Left renal cortex interstitium (tissue), 4 donors: ENCODE measurements around the gene MOBP. TPM values are rescaled to one million over a fixed set of nuclear protein-coding genes. Genes with fewer than 3 reads are reported as not detected.

Experiments
- DNase-seq, 4 donors: peaks; one replicate each; pipeline ENCODE4 v3.0.0-alpha.2; 2013; ENCODE audit warnings: low read depth in 4 of 4, low spot score in 2 of 4, missing footprints in 1 of 4
- polyA plus RNA-seq, 4 donors: library from polyadenylated mRNA; unstranded; fragments of 120-200 nt; gene quantifications; one replicate each; pipeline ENCODE4 v1.2.1, GENCODE V29; 2013; ENCODE audit not compliant: insufficient read length in 4 of 4

Gene MOBP
- polyA plus RNA-seq, 4 donors = 0.17 to 0.96 (median 0.20) TPM; not detected in 1

GRCh38 chr3:39491733-39492350 is 24.4 kb downstream of the MOBP start:
- DNase-seq = no peak

GRCh38 chr3:39494781-39495180 is 27.3 kb downstream of the MOBP start:
- no peak for DNase-seq

GRCh38 chr3:39497753-39498152 is 30.3 kb downstream of the MOBP start:
- DNase-seq = no peak

GRCh38 chr3:39499651-39500273 is 32.3 kb downstream of the MOBP start:
- no peak for DNase-seq

- DNase-seq = no peak
Observed at GRCh38 chr3:39501059-39501458, 33.6 kb downstream of the MOBP start.

GRCh38 chr3:39501968-39502837 is 34.7 kb downstream of the MOBP start:
- peak in 1 of 4 donors; percentile 6 for DNase-seq

- no peak for DNase-seq
Observed at GRCh38 chr3:39502838-39503145, 35.3 kb downstream of the MOBP start.

GRCh38 chr3:39505866-39506742 is 38.6 kb downstream of the MOBP start:
- DNase-seq = no peak

- no peak for DNase-seq
Observed at GRCh38 chr3:39506863-39507262, 39.4 kb downstream of the MOBP start.

GRCh38 chr3:39513791-39514369 is 46.4 kb downstream of the MOBP start:
- no peak for DNase-seq

- DNase-seq = no peak
Observed at GRCh38 chr3:39515681-39516441, 48.4 kb downstream of the MOBP start.

GRCh38 chr3:39519103-39519502 is 51.6 kb downstream of the MOBP start:
- DNase-seq = no peak

- no peak for DNase-seq
Observed at GRCh38 chr3:39519554-39520288, 52.2 kb downstream of the MOBP start.

GRCh38 chr3:39521456-39521855 is 54.0 kb downstream of the MOBP start:
- no peak for DNase-seq

GRCh38 chr3:39524107-39524506 is 56.6 kb downstream of the MOBP start:
- no peak for DNase-seq

- DNase-seq = no peak
Observed at GRCh38 chr3:39528844-39529243, 61.4 kb downstream of the MOBP start.

GRCh38 chr3:39529577-39529976 is 62.1 kb downstream of the MOBP start:
- no peak for DNase-seq

GRCh38 chr3:39531066-39531465 is 63.6 kb downstream of the MOBP start:
- no peak for DNase-seq

- no peak for DNase-seq
Observed at GRCh38 chr3:39531665-39532064, 64.2 kb downstream of the MOBP start.
